C4-2B (cell line): Measurements from ENCODE around the gene TMEM72.

Source experiments
- CTCF ChIP-seq: fragments of 450-650 bp; conservative IDR thresholded peaks from 2 replicates; pipeline ENCODE4 v1.5.1; 2017; ENCODE audit warnings: mild to moderate bottlenecking
- ZFX ChIP-seq: fragments of 450-650 bp; IDR thresholded peaks from 2 replicates; pipeline ENCODE4 v1.6.1; 2017

GRCh38 chr10:44982114-44982460 is 71.0 kb downstream of the TMEM72 start:
- TF ChIP-seq CTCF (no peak), ZFX (no peak)
